ENCODE measurements around the gene PINLYP. TPM values are rescaled to one million over a fixed set of nuclear protein-coding genes. Genes with fewer than 3 reads are reported as not detected.
A peak's percentile ranks its signal among the peaks of the same experiment; 100 is the strongest.

The PINLYP gene
- total and polyA plus RNA-seq, 9 of the 15 experiments (the other 6 are each of a cell fraction or from before 2014, with no cell fraction given), result 1.00 to 6.7 (median 2.2) TPM

- TF ChIP-seq GTF3C2 (IDR thresholded peaks at IDR 0.05; ENCODE audit: borderline replicate concordance, extremely low read depth, insufficient read length), result no peak
- TF ChIP-seq WHSC1 (IDR thresholded peaks at IDR 0.05; ENCODE audit: low read length), result no peak
- TF ChIP-seq CREM (IDR thresholded peaks at IDR 0.05; ENCODE audit: low read depth), result peak; percentile 43; the same call in 1 of the 2 replicates
- TF ChIP-seq NCOA4 (IDR thresholded peaks at IDR 0.05; ENCODE audit: partially characterized antibody), result no peak
- TF ChIP-seq PTTG1 (tag; IDR thresholded peaks at IDR 0.05; ENCODE audit: low read depth), result no peak
- no peak for TF ChIP-seq ZNF318 (IDR thresholded peaks at IDR 0.05; ENCODE audit: borderline replicate concordance in 1 of 2, low read depth in 1 of 2)
- TF ChIP-seq FOXA3 (CRISPR knock-in tag; conservative IDR thresholded peaks at IDR 0.05 in 1 of 2, IDR thresholded peaks at IDR 0.05 in 1 of 2), result no peak
- no peak for TF ChIP-seq ZNF740 (CRISPR knock-in tag; IDR thresholded peaks at IDR 0.05)
- TF ChIP-seq ZNF740 (tag; IDR thresholded peaks at IDR 0.05), result no peak
- no peak for TF ChIP-seq NCOA1 (IDR thresholded peaks at IDR 0.05; ENCODE audit: low read depth)
- no peak for TF ChIP-seq ZNF512 (tag; IDR thresholded peaks at IDR 0.05)
- no peak for TF ChIP-seq CREBBP (IDR thresholded peaks at IDR 0.05; ENCODE audit: low read depth, low read length)
- TF ChIP-seq ATF1 (CRISPR knock-in tag; IDR thresholded peaks at IDR 0.05), result no peak
- TF ChIP-seq ATF1 (tag; IDR thresholded peaks at IDR 0.05), result no peak
These were observed 20.3 kb upstream of the PINLYP start (continued) for GRCh38 chr19:43555185-43555770.

All from K562 (cell line).